SU-DHL-6 (cell line): ENCODE data around the gene SLC38A10.

Experiments
- EZH2phosphoT487 ChIP-seq: fragments of 200-600 bp; sonication (generic), shearing (Covaris generic); conservative IDR thresholded peaks from 2 replicates; pipeline ENCODE4 v1.6.1; 2018; ENCODE audit warnings: mild to moderate bottlenecking, antibody characterized with exemption, low read length, moderate library complexity, mixed read lengths
- TF ChIP-seq, protein P1 (sequence below): fragments of 200-600 bp; sonication (generic); IDR thresholded peaks from one replicate; pipeline ENCODE4 v1.5.1; 2017; ENCODE audit warnings: antibody characterized with exemption, mild to moderate bottlenecking, low read length, moderate library complexity; ENCODE audit not compliant: insufficient read depth, poor library complexity, severe bottlenecking

- TF ChIP-seq, protein P1, sequence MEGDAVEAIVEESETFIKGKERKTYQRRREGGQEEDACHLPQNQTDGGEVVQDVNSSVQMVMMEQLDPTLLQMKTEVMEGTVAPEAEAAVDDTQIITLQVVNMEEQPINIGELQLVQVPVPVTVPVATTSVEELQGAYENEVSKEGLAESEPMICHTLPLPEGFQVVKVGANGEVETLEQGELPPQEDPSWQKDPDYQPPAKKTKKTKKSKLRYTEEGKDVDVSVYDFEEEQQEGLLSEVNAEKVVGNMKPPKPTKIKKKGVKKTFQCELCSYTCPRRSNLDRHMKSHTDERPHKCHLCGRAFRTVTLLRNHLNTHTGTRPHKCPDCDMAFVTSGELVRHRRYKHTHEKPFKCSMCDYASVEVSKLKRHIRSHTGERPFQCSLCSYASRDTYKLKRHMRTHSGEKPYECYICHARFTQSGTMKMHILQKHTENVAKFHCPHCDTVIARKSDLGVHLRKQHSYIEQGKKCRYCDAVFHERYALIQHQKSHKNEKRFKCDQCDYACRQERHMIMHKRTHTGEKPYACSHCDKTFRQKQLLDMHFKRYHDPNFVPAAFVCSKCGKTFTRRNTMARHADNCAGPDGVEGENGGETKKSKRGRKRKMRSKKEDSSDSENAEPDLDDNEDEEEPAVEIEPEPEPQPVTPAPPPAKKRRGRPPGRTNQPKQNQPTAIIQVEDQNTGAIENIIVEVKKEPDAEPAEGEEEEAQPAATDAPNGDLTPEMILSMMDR, result no peak
- no peak for TF ChIP-seq EZH2phosphoT487
These were observed 94.9 kb downstream of the SLC38A10 start for GRCh38 chr17:81200201-81200600.
